Hematopoietic multipotent progenitor cell treated with erythropoietin and hydrocortisone succinate and interleukin-3 and kit ligand, for 17 days (in vitro differentiated cells): ENCODE results near the gene FZD7.

Experiments used
- DNase-seq: peaks from one replicate; pipeline ENCODE4 v3.0.0-alpha.2; 2015; ENCODE audit warnings: low spot score

Gene FZD7

GRCh38 chr2:202067589-202067988 lies 33.9 kb downstream of the FZD7 start:
- no peak for DNase-seq

- DNase-seq, result peak; percentile 34
These were observed 35.8 kb downstream of the FZD7 start for GRCh38 chr2:202069170-202070067.

- DNase-seq, result no peak
These were observed 37.5 kb downstream of the FZD7 start for GRCh38 chr2:202071107-202071506.

- no peak for DNase-seq
These were observed 38.6 kb downstream of the FZD7 start for GRCh38 chr2:202072226-202072625.

- DNase-seq, result no peak
These were observed 39.2 kb downstream of the FZD7 start, which contains the start of gene KIAA2012 for GRCh38 chr2:202072737-202073401. Gene KIAA2012 (plus strand): TSS chr2:202073255. CDS start chr2:202073628, 373 bp downstream.

- DNase-seq, result no peak
These were observed 40.7 kb downstream of the FZD7 start for GRCh38 chr2:202074324-202074723.

- DNase-seq, result no peak
These were observed 45.7 kb downstream of the FZD7 start for GRCh38 chr2:202079310-202079709.

- DNase-seq, result no peak
These were observed 50.6 kb downstream of the FZD7 start for GRCh38 chr2:202084265-202084664.
